Liver (tissue), 9 donors: Measurements from ENCODE around the gene UBE3A. TPM values are rescaled to one million over a fixed set of nuclear protein-coding genes. Genes with fewer than 3 reads are reported as not detected.

Source experiments
- DNase-seq: peaks from one replicate; pipeline ENCODE4 v3.0.0-alpha.2; 2017; ENCODE audit warnings: low spot score
- H3K27ac ChIP-seq, 2 donors: one replicate each; pipeline ENCODE4 v1.7.0; 2013; ENCODE audit warnings: inconsistent platforms in 2 of 2, low read length in 2 of 2, control low read depth in 1 of 2, low read depth in 1 of 2, mild to moderate bottlenecking in 1 of 2
- H3K27me3 ChIP-seq, 4 donors: one replicate each; pipeline versions ENCODE4 v1.6.1 to v1.7.0; 2013; ENCODE audit warnings: low read length in 3 of 4, inconsistent platforms in 1 of 4, mild to moderate bottlenecking in 1 of 4, moderate library complexity in 1 of 4; ENCODE audit not compliant: control insufficient read depth in 4 of 4, insufficient read depth in 4 of 4
- H3K36me3 ChIP-seq, 4 donors: one replicate each; pipeline versions ENCODE4 v1.6.1 to v1.7.0; 2013; ENCODE audit warnings: low read length in 3 of 4, mild to moderate bottlenecking in 3 of 4, low read depth in 1 of 4, moderate library complexity in 1 of 4; ENCODE audit not compliant: control insufficient read depth in 4 of 4, insufficient read depth in 3 of 4
- H3K4me1 ChIP-seq, 4 donors: one replicate each; pipeline versions ENCODE4 v1.6.1 to v1.7.0; 2013; ENCODE audit warnings: low read length in 3 of 4, mild to moderate bottlenecking in 3 of 4, moderate library complexity in 1 of 4; ENCODE audit not compliant: control insufficient read depth in 4 of 4, insufficient read depth in 4 of 4
- H3K4me3 ChIP-seq, 3 donors: one replicate each; pipeline versions ENCODE4 v1.6.1 to v1.7.0; 2013; ENCODE audit warnings: low read length in 3 of 3, control low read depth in 1 of 3, low read depth in 1 of 3, mild to moderate bottlenecking in 1 of 3
- H3K9ac ChIP-seq, 2 donors: one replicate each; pipeline ENCODE4 v1.7.0; 2013; ENCODE audit warnings: low read length in 2 of 2, mild to moderate bottlenecking in 2 of 2, moderate library complexity in 2 of 2, control low read depth in 1 of 2, low read depth in 1 of 2
- H3K9me3 ChIP-seq, 4 donors: one replicate each; pipeline versions ENCODE4 v1.6.1 to v1.7.0; 2013; ENCODE audit warnings: low read length in 3 of 4; ENCODE audit not compliant: control insufficient read depth in 4 of 4
- EGR1 ChIP-seq, 2 donors: IDR thresholded peaks; 2 replicates each; pipeline ENCODE4 v1.6.1; 2016 to 2018; ENCODE audit warnings: antibody characterized with exemption in 2 of 2, low read depth in 2 of 2
- FOXA1 ChIP-seq: IDR thresholded peaks from 2 replicates; pipeline ENCODE4 v1.6.1; 2016; ENCODE audit warnings: antibody characterized with exemption
- FOXA2 ChIP-seq: IDR thresholded peaks from 2 replicates; pipeline ENCODE4 v1.6.1; 2016; ENCODE audit warnings: antibody characterized with exemption
- GABPA ChIP-seq, 2 donors: IDR thresholded peaks in 1 of 2; conservative IDR thresholded peaks in 1 of 2; 2 replicates each; pipeline ENCODE4 v1.6.1; 2016; ENCODE audit warnings: antibody characterized with exemption in 2 of 2, mild to moderate bottlenecking in 1 of 2, moderate library complexity in 1 of 2
- HNF4A ChIP-seq, 2 donors: conservative IDR thresholded peaks; 2 replicates each; pipeline ENCODE4 v1.6.1; 2016; ENCODE audit warnings: antibody characterized with exemption in 2 of 2, mild to moderate bottlenecking in 2 of 2
- HNF4G ChIP-seq: IDR thresholded peaks from 2 replicates; pipeline ENCODE4 v1.6.1; 2016; ENCODE audit warnings: antibody characterized with exemption
- JUND ChIP-seq, 2 donors: IDR thresholded peaks; 2 replicates each; pipeline ENCODE4 v1.6.1; 2016; ENCODE audit warnings: antibody characterized with exemption in 2 of 2
- NR2F2 ChIP-seq: IDR thresholded peaks from 2 replicates; pipeline ENCODE4 v1.6.1; 2016; ENCODE audit warnings: antibody characterized with exemption
- RAD21 ChIP-seq, 2 donors: IDR thresholded peaks; 2 replicates each; pipeline ENCODE4 v1.6.1; 2016; ENCODE audit warnings: antibody characterized with exemption in 2 of 2, mild to moderate bottlenecking in 2 of 2
- RXRA ChIP-seq, 2 donors: IDR thresholded peaks; 2 replicates each; pipeline ENCODE4 v1.6.1; 2017 to 2018; ENCODE audit warnings: antibody characterized with exemption in 2 of 2, mild to moderate bottlenecking in 1 of 2
- SP1 ChIP-seq: IDR thresholded peaks from 2 replicates; pipeline ENCODE4 v1.6.1; 2018; ENCODE audit warnings: antibody characterized with exemption, mild to moderate bottlenecking
- TAF1 ChIP-seq: conservative IDR thresholded peaks from 2 replicates; pipeline ENCODE4 v1.6.1; 2016; ENCODE audit warnings: antibody characterized with exemption, mild to moderate bottlenecking
- YY1 ChIP-seq: IDR thresholded peaks from 2 replicates; pipeline ENCODE4 v1.6.1; 2016; ENCODE audit warnings: antibody characterized with exemption, mild to moderate bottlenecking
- WGBS: extraction: QIAGEN DNeasy Blood & Tissue Kit; methylation state at CpG from one replicate; pipeline ENCODE4 v1.1.7; 2013; 5-methylcytosine and 5-hydroxymethylcytosine counted together
- polyA plus RNA-seq, 2 donors: library from polyadenylated mRNA; stranded (reverse) in 1 of 2; unstranded in 1 of 2; fragments of 200-250 nt in 1 of 2; fragments of >200 nt in 1 of 2; fragmentation: Nextera tagmentation in 1 of 2; extraction: Ambion mirVana in 1 of 2; gene quantifications; one replicate each; pipeline versions ENCODE4 v1.2.1 to v1.2.3, GENCODE V29; 2013 to 2015
- total RNA-seq, 2 donors: library from RNA; depleted of rRNA; stranded (reverse); fragments of >200 nt; gene quantifications; one replicate each; pipeline ENCODE4 v1.2.3, GENCODE V29; 2014
- TF ChIP-seq, protein P1 (sequence below): IDR thresholded peaks from 2 replicates; pipeline ENCODE4 v1.6.1; 2016; ENCODE audit warnings: antibody characterized with exemption, mild to moderate bottlenecking
- TF ChIP-seq, protein P2 (sequence below): IDR thresholded peaks from 2 replicates; pipeline ENCODE4 v1.6.1; 2016; ENCODE audit warnings: antibody characterized with exemption
- TF ChIP-seq, protein P3 (sequence below): fragments of 150-350 bp; IDR thresholded peaks from 2 replicates; pipeline ENCODE4 v1.5.1; 2017; ENCODE audit warnings: improper control_type of control experiment, low read depth, low read length; ENCODE audit not compliant: missing input control
- TF ChIP-seq, protein P4 (sequence below): IDR thresholded peaks from 2 replicates; pipeline ENCODE4 v1.6.1; 2016; ENCODE audit warnings: antibody characterized with exemption
- TF ChIP-seq, protein P5 (sequence below): IDR thresholded peaks from 2 replicates; pipeline ENCODE4 v1.6.1; 2016; ENCODE audit warnings: antibody characterized with exemption
- donor health status: healthy.
- donor health status: healthy.
- donor health status: healthy.
- donor health status: healthy.
- donor health status: healthy.

UBE3A gene
- total and polyA plus RNA-seq, 4 donors = 12.9 to 58.4 (median 38.2) TPM

DNA sequence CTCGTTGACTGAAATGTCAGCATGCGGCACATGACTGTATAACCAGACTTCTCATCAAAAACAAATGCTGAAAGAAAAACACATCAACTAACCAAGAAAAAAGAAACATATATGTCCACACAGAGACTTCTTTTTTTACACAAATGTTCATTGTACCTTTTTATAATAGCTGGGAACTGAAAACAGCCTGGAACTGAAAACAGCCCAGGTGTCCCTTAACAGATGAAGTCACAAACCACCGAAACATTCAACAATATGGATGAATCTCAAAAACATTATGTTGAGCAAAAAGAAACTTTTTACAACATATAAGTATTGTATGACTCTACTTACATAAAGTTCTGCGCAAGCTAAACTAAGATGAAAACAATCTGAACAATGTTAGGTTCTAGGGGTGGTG is 20.6 kb downstream of the UBE3A start:
- no peak overlapping the region for H3K27ac ChIP-seq
- H3K4me1 ChIP-seq = peaks cover 0 to 7% (median 3%) of the 10 kb centered on the region in 4 donors
- no peak overlapping the region for H3K4me3 ChIP-seq
- peaks cover 0 to 3% (median 0%) of the 10 kb centered on the region in 4 donors for H3K36me3 ChIP-seq
- peaks cover 0 to 1% (median 0%) of the 10 kb centered on the region in 4 donors for H3K9me3 ChIP-seq
- TF ChIP-seq NR2F2 (no peak), YY1 (no peak)
- TF ChIP-seq, protein P1, sequence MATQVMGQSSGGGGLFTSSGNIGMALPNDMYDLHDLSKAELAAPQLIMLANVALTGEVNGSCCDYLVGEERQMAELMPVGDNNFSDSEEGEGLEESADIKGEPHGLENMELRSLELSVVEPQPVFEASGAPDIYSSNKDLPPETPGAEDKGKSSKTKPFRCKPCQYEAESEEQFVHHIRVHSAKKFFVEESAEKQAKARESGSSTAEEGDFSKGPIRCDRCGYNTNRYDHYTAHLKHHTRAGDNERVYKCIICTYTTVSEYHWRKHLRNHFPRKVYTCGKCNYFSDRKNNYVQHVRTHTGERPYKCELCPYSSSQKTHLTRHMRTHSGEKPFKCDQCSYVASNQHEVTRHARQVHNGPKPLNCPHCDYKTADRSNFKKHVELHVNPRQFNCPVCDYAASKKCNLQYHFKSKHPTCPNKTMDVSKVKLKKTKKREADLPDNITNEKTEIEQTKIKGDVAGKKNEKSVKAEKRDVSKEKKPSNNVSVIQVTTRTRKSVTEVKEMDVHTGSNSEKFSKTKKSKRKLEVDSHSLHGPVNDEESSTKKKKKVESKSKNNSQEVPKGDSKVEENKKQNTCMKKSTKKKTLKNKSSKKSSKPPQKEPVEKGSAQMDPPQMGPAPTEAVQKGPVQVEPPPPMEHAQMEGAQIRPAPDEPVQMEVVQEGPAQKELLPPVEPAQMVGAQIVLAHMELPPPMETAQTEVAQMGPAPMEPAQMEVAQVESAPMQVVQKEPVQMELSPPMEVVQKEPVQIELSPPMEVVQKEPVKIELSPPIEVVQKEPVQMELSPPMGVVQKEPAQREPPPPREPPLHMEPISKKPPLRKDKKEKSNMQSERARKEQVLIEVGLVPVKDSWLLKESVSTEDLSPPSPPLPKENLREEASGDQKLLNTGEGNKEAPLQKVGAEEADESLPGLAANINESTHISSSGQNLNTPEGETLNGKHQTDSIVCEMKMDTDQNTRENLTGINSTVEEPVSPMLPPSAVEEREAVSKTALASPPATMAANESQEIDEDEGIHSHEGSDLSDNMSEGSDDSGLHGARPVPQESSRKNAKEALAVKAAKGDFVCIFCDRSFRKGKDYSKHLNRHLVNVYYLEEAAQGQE = no peak
- TF ChIP-seq, protein P2, sequence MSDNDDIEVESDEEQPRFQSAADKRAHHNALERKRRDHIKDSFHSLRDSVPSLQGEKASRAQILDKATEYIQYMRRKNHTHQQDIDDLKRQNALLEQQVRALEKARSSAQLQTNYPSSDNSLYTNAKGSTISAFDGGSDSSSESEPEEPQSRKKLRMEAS = no peak
- 76% methylated on average over 4 of the region's 4 CpGs for WGBS
- no peak overlapping the region for H3K9ac ChIP-seq
- DNase-seq = no peak
- no peaks in the 10 kb centered on the region for H3K27me3 ChIP-seq

DNA sequence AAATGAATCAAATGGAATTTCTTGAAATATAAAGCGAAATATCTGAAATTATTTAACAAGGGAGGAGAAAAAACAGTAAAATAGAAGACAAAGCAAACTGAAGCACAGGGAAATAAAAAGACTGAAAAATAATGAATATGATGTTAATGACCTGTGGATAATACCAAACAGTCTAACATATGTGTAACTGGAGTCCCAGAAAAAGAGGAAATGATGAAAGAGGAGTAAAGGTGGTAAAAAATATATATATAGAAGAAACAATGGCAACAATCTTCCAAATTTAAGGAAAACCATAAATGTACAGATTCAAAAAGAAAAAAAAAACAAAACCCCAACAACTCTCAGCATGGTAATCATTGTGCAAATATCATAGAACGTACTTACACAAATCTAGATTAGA is 21.2 kb downstream of the UBE3A start:
- DNase-seq = no peak
- Histone ChIP-seq H3K9ac (no peak overlapping the region), H3K4me3 (no peak overlapping the region), H3K4me1 (peaks cover 0 to 7% (median 3%) of the 10 kb centered on the region in 4 donors), H3K36me3 (peaks cover 0 to 3% (median 0%) of the 10 kb centered on the region in 4 donors), H3K27ac (no peak overlapping the region), H3K27me3 (no peaks in the 10 kb centered on the region), H3K9me3 (peaks cover 0 to 1% (median 0%) of the 10 kb centered on the region in 4 donors)
- TF ChIP-seq, protein P3, sequence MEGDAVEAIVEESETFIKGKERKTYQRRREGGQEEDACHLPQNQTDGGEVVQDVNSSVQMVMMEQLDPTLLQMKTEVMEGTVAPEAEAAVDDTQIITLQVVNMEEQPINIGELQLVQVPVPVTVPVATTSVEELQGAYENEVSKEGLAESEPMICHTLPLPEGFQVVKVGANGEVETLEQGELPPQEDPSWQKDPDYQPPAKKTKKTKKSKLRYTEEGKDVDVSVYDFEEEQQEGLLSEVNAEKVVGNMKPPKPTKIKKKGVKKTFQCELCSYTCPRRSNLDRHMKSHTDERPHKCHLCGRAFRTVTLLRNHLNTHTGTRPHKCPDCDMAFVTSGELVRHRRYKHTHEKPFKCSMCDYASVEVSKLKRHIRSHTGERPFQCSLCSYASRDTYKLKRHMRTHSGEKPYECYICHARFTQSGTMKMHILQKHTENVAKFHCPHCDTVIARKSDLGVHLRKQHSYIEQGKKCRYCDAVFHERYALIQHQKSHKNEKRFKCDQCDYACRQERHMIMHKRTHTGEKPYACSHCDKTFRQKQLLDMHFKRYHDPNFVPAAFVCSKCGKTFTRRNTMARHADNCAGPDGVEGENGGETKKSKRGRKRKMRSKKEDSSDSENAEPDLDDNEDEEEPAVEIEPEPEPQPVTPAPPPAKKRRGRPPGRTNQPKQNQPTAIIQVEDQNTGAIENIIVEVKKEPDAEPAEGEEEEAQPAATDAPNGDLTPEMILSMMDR = no peak
- TF ChIP-seq TAF1 = no peak
- no peak for TF ChIP-seq FOXA1
- TF ChIP-seq RAD21 (IDR thresholded peaks at IDR 0.05) = no peak
- TF ChIP-seq SP1 = no peak
- no peak for TF ChIP-seq GABPA (IDR thresholded peaks at IDR 0.05 in 1 of 2, conservative IDR thresholded peaks at IDR 0.05 in 1 of 2)
- no peak for TF ChIP-seq YY1
- no peak for TF ChIP-seq EGR1 (IDR thresholded peaks at IDR 0.05; ENCODE audit: low read depth in 2 of 2)
- TF ChIP-seq NR2F2 = no peak
- no peak for TF ChIP-seq JUND (IDR thresholded peaks at IDR 0.05)
- TF ChIP-seq, protein P1 = no peak
- TF ChIP-seq HNF4G = no peak
- TF ChIP-seq FOXA2 = no peak
- TF ChIP-seq, protein P2 = no peak
- TF ChIP-seq, protein P4, sequence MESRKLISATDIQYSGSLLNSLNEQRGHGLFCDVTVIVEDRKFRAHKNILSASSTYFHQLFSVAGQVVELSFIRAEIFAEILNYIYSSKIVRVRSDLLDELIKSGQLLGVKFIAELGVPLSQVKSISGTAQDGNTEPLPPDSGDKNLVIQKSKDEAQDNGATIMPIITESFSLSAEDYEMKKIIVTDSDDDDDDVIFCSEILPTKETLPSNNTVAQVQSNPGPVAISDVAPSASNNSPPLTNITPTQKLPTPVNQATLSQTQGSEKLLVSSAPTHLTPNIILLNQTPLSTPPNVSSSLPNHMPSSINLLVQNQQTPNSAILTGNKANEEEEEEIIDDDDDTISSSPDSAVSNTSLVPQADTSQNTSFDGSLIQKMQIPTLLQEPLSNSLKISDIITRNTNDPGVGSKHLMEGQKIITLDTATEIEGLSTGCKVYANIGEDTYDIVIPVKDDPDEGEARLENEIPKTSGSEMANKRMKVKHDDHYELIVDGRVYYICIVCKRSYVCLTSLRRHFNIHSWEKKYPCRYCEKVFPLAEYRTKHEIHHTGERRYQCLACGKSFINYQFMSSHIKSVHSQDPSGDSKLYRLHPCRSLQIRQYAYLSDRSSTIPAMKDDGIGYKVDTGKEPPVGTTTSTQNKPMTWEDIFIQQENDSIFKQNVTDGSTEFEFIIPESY = no peak
- no peak for TF ChIP-seq RXRA (IDR thresholded peaks at IDR 0.05)
- TF ChIP-seq, protein P5, sequence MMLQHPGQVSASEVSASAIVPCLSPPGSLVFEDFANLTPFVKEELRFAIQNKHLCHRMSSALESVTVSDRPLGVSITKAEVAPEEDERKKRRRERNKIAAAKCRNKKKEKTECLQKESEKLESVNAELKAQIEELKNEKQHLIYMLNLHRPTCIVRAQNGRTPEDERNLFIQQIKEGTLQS = no peak
- TF ChIP-seq HNF4A (conservative IDR thresholded peaks at IDR 0.05) = no peak
- 97% methylated on average over 2 of the region's 2 CpGs for WGBS
